ENCODE data around the gene SUMO1. TPM values are rescaled to one million over a fixed set of nuclear protein-coding genes. Genes with fewer than 3 reads are reported as not detected.

Gene SUMO1
- total RNA-seq, 2 experiments from 2014 or later = 72.1 to 72.9 TPM

GRCh38 chr2:202169832-202170424 is 68.5 kb downstream of the SUMO1 start:
- Histone ChIP-seq H3K9me3 (ENCODE audit: control insufficient read depth in 1 of 2, insufficient read depth in 1 of 2, low read length in 2 of 2) (no peaks in the 10 kb centered on the region), H3K4me3 (ENCODE audit: low read length) (no peak overlapping the region), H3K4me1 (ENCODE audit: insufficient read depth, low read length) (peaks cover 11% of the 10 kb centered on the region), H3K27me3 (ENCODE audit: control insufficient read depth in 1 of 2, insufficient read depth in 2 of 2, low read length in 2 of 2) (no peaks in the 10 kb centered on the region), H3K36me3 (ENCODE audit: insufficient read depth, low read length) (no peaks in the 10 kb centered on the region), H3K27ac (ENCODE audit: low read depth in 1 of 2, low read length in 2 of 2) (no peak overlapping the region)
- ATAC-seq (ENCODE audit: poor library complexity) = no peak
- TF ChIP-seq, protein P1, sequence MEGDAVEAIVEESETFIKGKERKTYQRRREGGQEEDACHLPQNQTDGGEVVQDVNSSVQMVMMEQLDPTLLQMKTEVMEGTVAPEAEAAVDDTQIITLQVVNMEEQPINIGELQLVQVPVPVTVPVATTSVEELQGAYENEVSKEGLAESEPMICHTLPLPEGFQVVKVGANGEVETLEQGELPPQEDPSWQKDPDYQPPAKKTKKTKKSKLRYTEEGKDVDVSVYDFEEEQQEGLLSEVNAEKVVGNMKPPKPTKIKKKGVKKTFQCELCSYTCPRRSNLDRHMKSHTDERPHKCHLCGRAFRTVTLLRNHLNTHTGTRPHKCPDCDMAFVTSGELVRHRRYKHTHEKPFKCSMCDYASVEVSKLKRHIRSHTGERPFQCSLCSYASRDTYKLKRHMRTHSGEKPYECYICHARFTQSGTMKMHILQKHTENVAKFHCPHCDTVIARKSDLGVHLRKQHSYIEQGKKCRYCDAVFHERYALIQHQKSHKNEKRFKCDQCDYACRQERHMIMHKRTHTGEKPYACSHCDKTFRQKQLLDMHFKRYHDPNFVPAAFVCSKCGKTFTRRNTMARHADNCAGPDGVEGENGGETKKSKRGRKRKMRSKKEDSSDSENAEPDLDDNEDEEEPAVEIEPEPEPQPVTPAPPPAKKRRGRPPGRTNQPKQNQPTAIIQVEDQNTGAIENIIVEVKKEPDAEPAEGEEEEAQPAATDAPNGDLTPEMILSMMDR (IDR thresholded peaks at IDR 0.05) = no peak
- ChIA-PET CTCF (no interaction called here), POLR2A (no interaction called here)
- no peak overlapping the region for H3K27ac Mint-ChIP-seq
- H3K4me1 Mint-ChIP-seq (ENCODE audit: low read depth) = peaks cover 19% of the 10 kb centered on the region
- no peak for DNase-seq
- no peaks in the 10 kb centered on the region for H3K36me3 Mint-ChIP-seq (ENCODE audit: low read depth)
- intact Hi-C loops (cut with DNase I, micrococcal nuclease) = loop anchor here (10.0 kb wide), 2 partner anchors 1265 to 1275 kb away; no protein-coding TSS in a partner anchor
- no peak overlapping the region for H3K4me3 Mint-ChIP-seq
- peaks cover 18% of the 10 kb centered on the region for H3K27me3 Mint-ChIP-seq
- H3K9me3 Mint-ChIP-seq = no peaks in the 10 kb centered on the region

GRCh38 chr2:202169131-202169530 is 69.3 kb downstream of the SUMO1 start:
- no peaks in the 10 kb centered on the region for H3K27me3 ChIP-seq (ENCODE audit: control insufficient read depth in 1 of 2, insufficient read depth in 2 of 2, low read length in 2 of 2)
- ChIA-PET CTCF (no interaction called here), POLR2A (no interaction called here)
- Mint-ChIP-seq H3K36me3 (ENCODE audit: low read depth) (no peaks in the 10 kb centered on the region), H3K9me3 (no peaks in the 10 kb centered on the region), H3K4me1 (ENCODE audit: low read depth) (peaks cover 19% of the 10 kb centered on the region), H3K4me3 (no peak overlapping the region), H3K27me3 (peaks cover 18% of the 10 kb centered on the region), H3K27ac (no peak overlapping the region)
- H3K4me3 ChIP-seq (ENCODE audit: low read length) = no peak overlapping the region
- ATAC-seq (ENCODE audit: poor library complexity) = no peak
- no peak overlapping the region for H3K27ac ChIP-seq (ENCODE audit: low read depth in 1 of 2, low read length in 2 of 2)
- no peaks in the 10 kb centered on the region for H3K9me3 ChIP-seq (ENCODE audit: control insufficient read depth in 1 of 2, insufficient read depth in 1 of 2, low read length in 2 of 2)
- DNase-seq = no peak
- TF ChIP-seq, protein P1 (IDR thresholded peaks at IDR 0.05) = no peak
- intact Hi-C loops (cut with DNase I, micrococcal nuclease) = no loop called here
- H3K4me1 ChIP-seq (ENCODE audit: insufficient read depth, low read length) = peaks cover 11% of the 10 kb centered on the region
- no peaks in the 10 kb centered on the region for H3K36me3 ChIP-seq (ENCODE audit: insufficient read depth, low read length)

GRCh38 chr2:202165945-202166344 is 72.5 kb downstream of the SUMO1 start:
- ChIA-PET POLR2A (no interaction called here), CTCF (no interaction called here)
- Histone ChIP-seq H3K27me3 (ENCODE audit: control insufficient read depth in 1 of 2, insufficient read depth in 2 of 2, low read length in 2 of 2) (no peaks in the 10 kb centered on the region), H3K4me3 (ENCODE audit: low read length) (no peak overlapping the region), H3K27ac (ENCODE audit: low read depth in 1 of 2, low read length in 2 of 2) (no peak overlapping the region), H3K4me1 (ENCODE audit: insufficient read depth, low read length) (no peaks in the 10 kb centered on the region), H3K9me3 (ENCODE audit: control insufficient read depth in 1 of 2, insufficient read depth in 1 of 2, low read length in 2 of 2) (no peaks in the 10 kb centered on the region), H3K36me3 (ENCODE audit: insufficient read depth, low read length) (no peaks in the 10 kb centered on the region)
- Mint-ChIP-seq H3K27me3 (peaks cover 12% of the 10 kb centered on the region), H3K4me1 (ENCODE audit: low read depth) (peaks cover 3% of the 10 kb centered on the region), H3K4me3 (no peak overlapping the region), H3K27ac (no peak overlapping the region), H3K9me3 (no peaks in the 10 kb centered on the region), H3K36me3 (ENCODE audit: low read depth) (no peaks in the 10 kb centered on the region)
- intact Hi-C loops (cut with DNase I, micrococcal nuclease) = no loop called here
- DNase-seq (no peak), ATAC-seq (ENCODE audit: poor library complexity) (no peak)
- TF ChIP-seq, protein P1 (IDR thresholded peaks at IDR 0.05) = no peak

Measured in CD4-positive, alpha-beta T cell (primary cell).